ENCODE data around the gene ARL8B. TPM values are rescaled to one million over a fixed set of nuclear protein-coding genes. Genes with fewer than 3 reads are reported as not detected.
"Not testable (repeated sequence)": the region's sequence is repeated elsewhere in the genome, so short reads cannot be mapped to it uniquely, and the experiment has no call there.

The ARL8B gene
- total RNA-seq, 4 donors from 2014 or later: 22.8 to 80.2 (median 51.2) TPM

DNA sequence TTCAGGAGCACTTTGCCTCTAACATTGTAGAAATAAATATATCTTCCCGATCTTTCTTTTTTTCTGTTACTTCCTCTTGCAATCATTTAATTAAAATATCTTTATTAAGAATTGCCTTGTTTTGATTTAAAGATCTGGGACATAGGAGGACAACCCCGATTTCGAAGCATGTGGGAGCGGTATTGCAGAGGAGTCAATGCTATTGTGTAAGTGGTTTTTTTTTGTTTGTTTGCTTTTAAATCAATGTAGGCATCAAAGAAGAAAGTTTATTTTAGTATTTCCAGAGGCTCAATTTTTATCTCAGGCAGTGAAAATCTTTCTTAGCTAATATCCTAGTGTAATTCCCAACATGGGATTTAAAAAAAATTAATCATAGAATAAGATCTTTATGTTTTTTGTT, 49.9 kb downstream of the ARL8B start:
- intact Hi-C loops (cut with DNase I; ENCODE audit: low total_unique reads): no loop called here
- H3K27ac ChIP-seq: no peak overlapping the region
- TF ChIP-seq POLR2A (IDR thresholded peaks at IDR 0.05): no peak
- TF ChIP-seq, protein P1, sequence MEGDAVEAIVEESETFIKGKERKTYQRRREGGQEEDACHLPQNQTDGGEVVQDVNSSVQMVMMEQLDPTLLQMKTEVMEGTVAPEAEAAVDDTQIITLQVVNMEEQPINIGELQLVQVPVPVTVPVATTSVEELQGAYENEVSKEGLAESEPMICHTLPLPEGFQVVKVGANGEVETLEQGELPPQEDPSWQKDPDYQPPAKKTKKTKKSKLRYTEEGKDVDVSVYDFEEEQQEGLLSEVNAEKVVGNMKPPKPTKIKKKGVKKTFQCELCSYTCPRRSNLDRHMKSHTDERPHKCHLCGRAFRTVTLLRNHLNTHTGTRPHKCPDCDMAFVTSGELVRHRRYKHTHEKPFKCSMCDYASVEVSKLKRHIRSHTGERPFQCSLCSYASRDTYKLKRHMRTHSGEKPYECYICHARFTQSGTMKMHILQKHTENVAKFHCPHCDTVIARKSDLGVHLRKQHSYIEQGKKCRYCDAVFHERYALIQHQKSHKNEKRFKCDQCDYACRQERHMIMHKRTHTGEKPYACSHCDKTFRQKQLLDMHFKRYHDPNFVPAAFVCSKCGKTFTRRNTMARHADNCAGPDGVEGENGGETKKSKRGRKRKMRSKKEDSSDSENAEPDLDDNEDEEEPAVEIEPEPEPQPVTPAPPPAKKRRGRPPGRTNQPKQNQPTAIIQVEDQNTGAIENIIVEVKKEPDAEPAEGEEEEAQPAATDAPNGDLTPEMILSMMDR (IDR thresholded peaks at IDR 0.05): no peak
- no peaks in the 10 kb centered on the region for H3K27me3 ChIP-seq
- no peak for DNase-seq
- H3K9me3 ChIP-seq: no peaks in the 10 kb centered on the region
- no peaks in the 10 kb centered on the region for H3K4me1 ChIP-seq
- H3K36me3 ChIP-seq: peaks cover 0 to 4% of the 10 kb centered on the region in 2 donors
- H3K4me3 ChIP-seq: no peak overlapping the region

GRCh38 chr3:5179036-5179435, 56.9 kb downstream of the ARL8B start:
- H3K36me3 ChIP-seq; H3K4me1 ChIP-seq; H3K9me3 ChIP-seq; DNase-seq; H3K4me3 ChIP-seq; H3K27me3 ChIP-seq; intact Hi-C loops (cut with DNase I; ENCODE audit: low total_unique reads); H3K27ac ChIP-seq: not testable (repeated sequence)

DNA sequence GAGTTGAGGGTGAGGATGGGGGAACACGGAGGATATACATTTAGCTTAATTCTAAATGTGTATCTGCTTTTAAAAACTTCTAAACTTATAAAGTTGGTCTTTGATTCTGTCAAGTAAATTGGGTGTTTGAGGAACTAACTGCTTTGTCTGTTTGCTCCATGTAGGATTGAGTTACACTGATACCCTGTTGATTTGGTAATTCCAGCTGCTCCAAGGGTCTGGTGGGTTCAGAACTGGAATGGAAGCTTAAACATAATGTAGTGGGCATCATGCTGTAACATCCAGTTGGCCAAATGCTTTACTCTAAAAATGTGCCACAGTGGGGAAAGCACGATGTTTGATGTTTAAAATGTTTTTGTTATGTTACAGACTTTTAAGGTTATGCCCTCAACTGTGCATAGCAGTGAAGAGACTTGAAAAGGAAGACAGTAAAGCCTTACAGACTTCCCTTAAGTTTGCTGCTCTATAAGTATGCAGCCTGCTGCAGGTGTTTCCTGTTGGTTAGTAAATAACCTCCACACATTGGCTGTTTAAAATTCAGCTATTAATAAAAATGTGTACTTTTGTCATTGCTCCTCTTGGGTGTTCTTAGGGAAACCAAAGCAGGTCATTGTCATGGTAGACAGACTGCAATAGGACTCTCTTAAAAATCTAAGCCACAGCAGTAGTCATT, 59.5 kb downstream of the ARL8B start:
- no peaks in the 10 kb centered on the region for H3K36me3 ChIP-seq
- TF ChIP-seq POLR2A (IDR thresholded peaks at IDR 0.05): no peak
- TF ChIP-seq, protein P1 (IDR thresholded peaks at IDR 0.05): no peak
- no peaks in the 10 kb centered on the region for H3K4me1 ChIP-seq
- no peaks in the 10 kb centered on the region for H3K27me3 ChIP-seq
- no peaks in the 10 kb centered on the region for H3K9me3 ChIP-seq
- DNase-seq: no peak
- intact Hi-C loops (cut with DNase I; ENCODE audit: low total_unique reads): no loop called here
- H3K27ac ChIP-seq: no peak overlapping the region
- no peak overlapping the region for H3K4me3 ChIP-seq

GRCh38 chr3:5183714-5184113, 61.6 kb downstream of the ARL8B start:
- H3K9me3 ChIP-seq; H3K4me3 ChIP-seq; H3K36me3 ChIP-seq; DNase-seq; H3K27ac ChIP-seq; H3K4me1 ChIP-seq; H3K27me3 ChIP-seq; intact Hi-C loops (cut with DNase I; ENCODE audit: low total_unique reads): not testable (repeated sequence)

DNA sequence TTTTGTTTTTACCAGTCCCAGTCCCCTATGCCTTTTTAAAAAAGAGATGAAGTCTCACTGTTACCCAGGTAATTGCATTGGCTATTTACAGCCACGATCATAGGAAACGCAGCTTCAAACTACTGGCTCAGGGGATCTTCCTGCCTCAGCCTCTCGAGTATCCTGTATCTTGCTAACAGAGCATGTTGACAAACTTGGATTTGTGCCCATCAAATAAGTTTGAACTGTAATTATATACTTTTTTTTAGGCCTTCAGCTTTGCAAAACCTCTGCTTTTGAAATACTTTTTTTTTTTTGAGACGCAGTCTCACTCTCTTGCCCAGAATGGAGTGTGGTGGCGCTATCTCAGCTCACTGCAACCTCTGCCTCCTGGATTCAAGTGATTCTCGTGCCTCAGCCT, 62.4 kb downstream of the ARL8B start:
- no peaks in the 10 kb centered on the region for H3K27me3 ChIP-seq
- H3K4me1 ChIP-seq: peaks cover 0 to 5% of the 10 kb centered on the region in 2 donors
- intact Hi-C loops (cut with DNase I; ENCODE audit: low total_unique reads): no loop called here
- H3K36me3 ChIP-seq: no peaks in the 10 kb centered on the region
- DNase-seq: no peak
- H3K27ac ChIP-seq: no peak overlapping the region
- H3K9me3 ChIP-seq: no peaks in the 10 kb centered on the region
- no peak overlapping the region for H3K4me3 ChIP-seq
- TF ChIP-seq, protein P1 (IDR thresholded peaks at IDR 0.05): no peak
- no peak for TF ChIP-seq POLR2A (IDR thresholded peaks at IDR 0.05)

GRCh38 chr3:5185093-5185673, 63.1 kb downstream of the ARL8B start:
- intact Hi-C loops (cut with DNase I; ENCODE audit: low total_unique reads): no loop called here
- no peak for DNase-seq
- TF ChIP-seq POLR2A (IDR thresholded peaks at IDR 0.05): no peak
- TF ChIP-seq, protein P1 (IDR thresholded peaks at IDR 0.05): no peak
- Histone ChIP-seq H3K27me3 (no peaks in the 10 kb centered on the region), H3K4me1 (peaks cover 0 to 7% of the 10 kb centered on the region in 2 donors), H3K4me3 (no peak overlapping the region), H3K27ac (no peak overlapping the region), H3K36me3 (no peaks in the 10 kb centered on the region), H3K9me3 (no peaks in the 10 kb centered on the region)
